HG03139 (cell line): Measurements from ENCODE around the gene SELENOW.
"Not testable (repeated sequence)": the region's sequence is repeated elsewhere in the genome, so short reads cannot be mapped to it uniquely, and the experiment has no call there.

Experiments
- ATAC-seq: cut with Tn5 transposase; IDR thresholded peaks from one replicate; pipeline ENCODE4 v1.9.1; 2021; ENCODE audit not compliant: unreplicated experiment

Gene SELENOW

DNA sequence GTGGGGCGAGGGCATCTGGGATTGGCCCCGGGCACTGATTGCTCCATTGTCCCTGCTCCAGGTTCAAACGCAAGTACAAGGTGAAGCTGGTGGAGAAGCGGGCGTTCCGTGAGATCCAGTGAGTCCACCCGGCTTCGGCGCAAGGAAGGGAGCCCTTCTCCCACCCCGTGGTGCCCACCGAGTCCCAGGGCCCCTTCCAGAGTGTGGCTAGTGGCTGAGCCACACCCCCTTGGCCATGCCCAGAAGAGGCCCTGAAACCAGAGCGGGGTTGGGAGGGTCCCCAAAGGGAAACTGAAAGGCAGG lies 21.9 kb upstream of the SELENOW start:
- no peak for ATAC-seq

GRCh38 chr19:47756953-47757608 lies 21.4 kb upstream of the SELENOW start:
- ATAC-seq = no peak

GRCh38 chr19:47757617-47758442 lies 20.7 kb upstream of the SELENOW start:
- no peak for ATAC-seq

GRCh38 chr19:47758443-47758804 lies 20.1 kb upstream of the SELENOW start:
- ATAC-seq = no peak

DNA sequence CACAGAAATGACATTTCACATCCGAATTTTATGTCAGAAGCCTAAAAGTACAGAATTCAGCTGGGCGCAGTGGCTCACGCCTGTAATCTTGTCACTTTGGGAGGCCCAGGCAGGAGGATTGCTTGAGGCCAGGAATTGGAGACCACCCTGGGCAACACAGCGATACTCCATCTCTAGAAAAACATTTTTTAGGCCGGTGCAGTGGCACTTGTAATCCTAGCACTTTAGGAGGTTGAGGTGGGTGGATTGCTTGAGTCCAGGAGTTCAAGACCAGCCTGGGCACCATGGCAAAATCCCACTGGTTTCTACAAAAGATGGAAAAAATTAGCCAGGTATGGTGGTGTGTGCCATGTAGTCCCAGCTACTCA lies 17.9 kb upstream of the SELENOW start:
- no peak for ATAC-seq

- no peak for ATAC-seq
These were observed 16.9 kb upstream of the SELENOW start for GRCh38 chr19:47761566-47761965.

DNA sequence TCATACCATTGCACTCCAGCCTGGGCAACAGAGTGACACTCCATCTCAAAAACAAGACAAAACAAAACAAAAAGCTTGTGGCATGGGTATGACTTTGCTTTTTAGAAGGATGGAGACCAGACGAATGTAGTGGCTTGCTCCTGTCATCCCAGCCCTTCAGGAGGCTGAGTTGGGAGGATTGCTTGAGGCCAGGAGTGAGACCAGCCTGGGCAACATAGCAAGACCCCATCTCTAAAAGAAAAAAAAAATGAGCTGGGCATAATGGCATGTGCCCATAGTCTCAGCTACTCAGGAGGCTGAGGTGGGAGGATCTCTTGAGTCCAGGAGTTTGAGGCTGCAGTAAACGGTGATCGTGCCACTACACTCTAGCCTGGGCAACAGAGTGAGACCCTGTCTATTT lies 16.4 kb upstream of the SELENOW start:
- ATAC-seq = no peak

DNA sequence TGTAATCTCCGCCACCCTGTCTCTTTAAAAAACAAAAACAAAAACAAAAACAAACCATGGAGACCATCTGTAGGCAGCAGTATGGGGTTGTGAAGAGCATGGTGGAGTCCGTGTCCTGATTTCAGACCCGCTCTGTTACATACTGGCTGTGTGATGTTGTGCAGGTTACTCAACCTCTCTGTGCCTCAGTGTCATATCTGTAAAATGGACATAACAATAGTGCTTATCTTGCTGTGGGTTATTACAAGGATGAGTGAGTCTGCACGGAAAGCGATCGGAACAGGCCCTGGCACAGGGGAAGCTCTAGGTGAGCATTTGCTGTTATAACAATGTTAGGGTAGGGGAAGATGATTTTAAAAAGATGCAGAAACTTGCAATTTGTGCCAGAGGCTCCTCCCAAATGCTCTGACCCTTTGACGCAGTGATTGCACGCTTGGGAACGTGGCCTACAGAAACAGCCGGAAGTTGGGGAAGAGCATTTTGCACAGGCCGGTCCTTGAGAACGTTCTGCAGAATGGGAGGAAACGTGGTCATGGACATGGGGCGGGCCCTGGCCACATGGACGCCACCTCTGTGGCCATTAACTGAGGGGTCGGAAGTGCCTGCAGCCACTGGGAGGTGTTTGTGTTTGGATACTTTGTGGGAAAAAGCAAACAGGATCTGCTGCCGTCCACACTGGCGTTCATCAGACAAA lies 15.7 kb upstream of the SELENOW start:
- ATAC-seq = no peak

DNA sequence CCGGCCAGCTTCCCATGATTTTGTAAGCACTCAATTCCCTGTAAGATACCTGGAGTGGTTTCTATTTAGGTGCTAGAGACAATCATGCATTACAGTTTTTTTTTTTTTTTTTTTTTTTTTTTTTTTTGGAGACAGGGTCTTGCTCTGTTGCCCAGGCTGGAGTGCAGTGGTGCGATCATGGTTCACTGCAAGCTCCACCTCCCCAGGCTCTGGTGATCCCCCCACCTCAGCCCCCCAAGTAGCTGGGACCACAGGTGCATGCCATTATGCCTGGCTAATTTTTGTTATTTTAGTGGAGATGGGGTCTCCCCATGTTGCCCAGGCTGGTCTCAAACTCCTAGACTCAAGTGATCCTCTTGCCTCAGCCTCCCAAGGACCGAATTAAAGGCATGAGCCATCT lies 13.8 kb upstream of the SELENOW start:
- ATAC-seq = not testable (repeated sequence)

GRCh38 chr19:47765523-47766358 lies 12.8 kb upstream of the SELENOW start:
- no peak for ATAC-seq

GRCh38 chr19:47766359-47766620 lies 12.2 kb upstream of the SELENOW start:
- ATAC-seq = no peak

GRCh38 chr19:47766670-47767069 lies 11.8 kb upstream of the SELENOW start:
- no peak for ATAC-seq

DNA sequence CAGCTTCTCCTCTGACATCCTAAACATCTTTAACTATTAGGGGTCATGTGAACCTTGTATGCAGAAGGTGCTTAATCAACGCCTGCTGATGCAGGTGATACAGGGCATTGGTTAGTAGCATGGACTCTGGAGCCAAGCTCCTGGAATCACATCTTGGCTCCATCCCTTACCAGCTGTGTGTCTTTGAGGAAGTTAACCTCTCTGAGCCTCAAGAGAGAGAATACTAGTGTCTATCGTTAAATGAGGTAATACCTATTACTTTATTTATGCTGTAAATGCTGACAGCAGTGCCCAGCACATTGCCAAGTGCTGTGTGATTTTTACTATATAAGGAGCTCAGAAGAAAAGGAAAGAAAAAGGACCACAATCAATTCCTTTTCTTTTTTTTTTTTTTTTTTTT lies 11.2 kb upstream of the SELENOW start:
- no peak for ATAC-seq

- ATAC-seq = no peak
These were observed 9.9 kb upstream of the SELENOW start for GRCh38 chr19:47768604-47769003.

- ATAC-seq = no peak
These were observed 9.0 kb upstream of the SELENOW start for GRCh38 chr19:47769534-47769933.

DNA sequence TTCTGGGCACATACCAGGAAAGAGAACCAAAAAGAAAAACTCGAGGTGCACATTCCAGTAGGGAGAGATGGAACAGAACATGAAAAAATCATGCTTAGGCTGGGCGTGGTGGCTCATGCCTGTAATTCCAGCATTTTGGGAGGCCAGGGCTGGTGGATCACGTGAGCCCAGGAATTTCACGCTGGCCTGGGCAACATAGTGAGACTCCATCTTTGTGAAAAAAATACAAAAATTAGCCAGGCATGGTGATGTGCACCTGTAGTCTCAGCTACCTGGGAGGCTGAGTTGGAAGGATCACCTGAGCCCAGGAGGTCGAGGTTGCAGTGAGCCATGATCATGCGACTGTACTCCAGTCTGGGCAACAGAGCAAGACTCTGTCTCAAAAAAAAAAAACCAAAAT lies 7.2 kb upstream of the SELENOW start:
- ATAC-seq = not testable (repeated sequence)

GRCh38 chr19:47776568-47776967 lies 1.9 kb upstream of the SELENOW start:
- ATAC-seq = no peak

GRCh38 chr19:47777245-47778048 lies 1.1 kb upstream of the SELENOW start:
- not testable (repeated sequence) for ATAC-seq

GRCh38 chr19:47778954-47779351 lies 450 bp downstream of the SELENOW start:
- ATAC-seq = no peak

DNA sequence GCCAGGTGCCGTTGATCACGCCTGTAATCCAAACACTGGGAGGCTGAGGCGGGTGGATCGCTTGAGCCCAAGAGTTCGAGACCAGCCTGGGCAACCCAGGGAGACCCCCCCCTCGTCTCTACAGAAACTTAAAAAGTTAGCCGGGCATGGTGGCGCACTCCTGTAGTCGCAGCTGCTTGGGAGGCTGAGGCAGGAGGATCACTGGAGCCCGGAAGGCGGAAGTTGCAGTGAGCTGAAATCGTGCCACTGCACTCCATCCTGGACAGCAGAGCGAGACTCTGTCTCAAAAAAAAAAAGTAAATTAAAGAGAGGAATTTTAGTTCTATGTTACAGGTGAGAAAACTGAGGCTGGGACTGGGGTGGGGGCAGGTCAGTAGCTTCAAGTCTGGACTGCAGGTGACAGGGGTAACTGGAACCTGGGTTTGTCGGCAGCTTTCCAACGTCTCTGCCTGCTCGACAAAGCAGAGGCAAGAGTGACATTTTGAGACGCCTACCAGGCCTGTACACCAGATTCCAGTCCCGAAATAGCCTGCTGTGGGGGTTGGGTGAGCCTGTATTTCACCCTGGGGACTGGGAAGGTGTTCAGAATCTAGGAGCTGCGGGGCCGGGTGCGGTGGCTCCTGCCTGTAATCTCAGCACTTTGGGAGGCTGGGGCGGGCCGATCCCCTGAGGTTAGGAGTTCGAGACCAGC lies 1.2 kb downstream of the SELENOW start:
- no peak for ATAC-seq
